ENCODE data around the gene FBF1.

The FBF1 gene

GRCh38 chr17:75959051-75959838, 18.4 kb upstream of the FBF1 start:
- DNase-seq (ENCODE audit: low spot score): no peak

GRCh38 chr17:75950855-75951554, 10.2 kb upstream of the FBF1 start:
- DNase-seq (ENCODE audit: low spot score): no peak

GRCh38 chr17:75950421-75950820, 9.6 kb upstream of the FBF1 start:
- DNase-seq (ENCODE audit: low spot score): no peak

GRCh38 chr17:75945211-75945610, 4.4 kb upstream of the FBF1 start:
- DNase-seq (ENCODE audit: low spot score): no peak

- DNase-seq (ENCODE audit: low spot score): no peak
Observed at GRCh38 chr17:75943491-75943890, 2.6 kb upstream of the FBF1 start.

- no peak for DNase-seq (ENCODE audit: low spot score)
Observed at GRCh38 chr17:75942473-75942872, 1.6 kb upstream of the FBF1 start.

GRCh38 chr17:75941442-75941819, 589 bp upstream of the FBF1 start:
- no peak for DNase-seq (ENCODE audit: low spot score)

- DNase-seq (ENCODE audit: low spot score): no peak
Observed at GRCh38 chr17:75937652-75938051, 3.2 kb downstream of the FBF1 start.

- DNase-seq (ENCODE audit: low spot score): no peak
Observed at GRCh38 chr17:75933808-75934207, 7.0 kb downstream of the FBF1 start.

GRCh38 chr17:75932852-75933251, 8.0 kb downstream of the FBF1 start:
- no peak for DNase-seq (ENCODE audit: low spot score)

- DNase-seq (ENCODE audit: low spot score): no peak
Observed at GRCh38 chr17:75931062-75931461, 9.8 kb downstream of the FBF1 start.

GRCh38 chr17:75927286-75927922, 13.4 kb downstream of the FBF1 start:
- no peak for DNase-seq (ENCODE audit: low spot score)

GRCh38 chr17:75926456-75926855, 14.4 kb downstream of the FBF1 start:
- no peak for DNase-seq (ENCODE audit: low spot score)

- DNase-seq (ENCODE audit: low spot score): no peak
Observed at GRCh38 chr17:75925912-75926311, 14.9 kb downstream of the FBF1 start.

GRCh38 chr17:75925103-75925502, 15.7 kb downstream of the FBF1 start:
- DNase-seq (ENCODE audit: low spot score): no peak

- DNase-seq (ENCODE audit: low spot score): no peak
Observed at GRCh38 chr17:75922963-75923874, 17.6 kb downstream of the FBF1 start.

- no peak for DNase-seq (ENCODE audit: low spot score)
Observed at GRCh38 chr17:75922173-75922961, 18.5 kb downstream of the FBF1 start.

GRCh38 chr17:75921596-75921995, 19.2 kb downstream of the FBF1 start:
- no peak for DNase-seq (ENCODE audit: low spot score)

- no peak for DNase-seq (ENCODE audit: low spot score)
Observed at GRCh38 chr17:75920045-75920560, 20.7 kb downstream of the FBF1 start.

GRCh38 chr17:75919611-75920010, 21.2 kb downstream of the FBF1 start:
- DNase-seq (ENCODE audit: low spot score): no peak

GRCh38 chr17:75917917-75918445, 22.9 kb downstream of the FBF1 start:
- DNase-seq (ENCODE audit: low spot score): no peak

Measured in kidney capillary endothelial cell (primary cell).